ENCODE measurements around the gene COL19A1.

COL19A1 gene

DNA sequence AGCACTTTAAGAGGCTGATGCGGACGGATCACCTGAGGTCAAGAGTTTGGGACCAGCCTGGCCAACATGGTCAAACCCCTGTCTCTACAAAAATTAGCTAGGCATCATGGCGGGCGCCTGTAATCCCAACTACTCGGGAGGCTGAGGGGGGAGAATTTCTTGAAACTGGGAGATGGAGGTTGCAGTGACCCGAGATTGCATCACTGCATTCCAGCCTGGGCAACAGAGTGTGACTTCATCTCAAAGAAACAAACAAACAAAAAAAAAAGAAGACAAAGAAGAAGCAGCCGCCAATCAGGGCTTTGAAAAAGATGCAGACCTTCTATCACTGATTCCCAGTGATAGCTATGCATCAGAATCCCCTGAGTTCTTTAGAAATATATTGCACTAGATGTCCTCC is 379.8 kb downstream of the COL19A1 start:
- no peaks in the 10 kb centered on the region for H3K36me3 Mint-ChIP-seq (ENCODE audit: low read depth)
- TF ChIP-seq, protein P1, sequence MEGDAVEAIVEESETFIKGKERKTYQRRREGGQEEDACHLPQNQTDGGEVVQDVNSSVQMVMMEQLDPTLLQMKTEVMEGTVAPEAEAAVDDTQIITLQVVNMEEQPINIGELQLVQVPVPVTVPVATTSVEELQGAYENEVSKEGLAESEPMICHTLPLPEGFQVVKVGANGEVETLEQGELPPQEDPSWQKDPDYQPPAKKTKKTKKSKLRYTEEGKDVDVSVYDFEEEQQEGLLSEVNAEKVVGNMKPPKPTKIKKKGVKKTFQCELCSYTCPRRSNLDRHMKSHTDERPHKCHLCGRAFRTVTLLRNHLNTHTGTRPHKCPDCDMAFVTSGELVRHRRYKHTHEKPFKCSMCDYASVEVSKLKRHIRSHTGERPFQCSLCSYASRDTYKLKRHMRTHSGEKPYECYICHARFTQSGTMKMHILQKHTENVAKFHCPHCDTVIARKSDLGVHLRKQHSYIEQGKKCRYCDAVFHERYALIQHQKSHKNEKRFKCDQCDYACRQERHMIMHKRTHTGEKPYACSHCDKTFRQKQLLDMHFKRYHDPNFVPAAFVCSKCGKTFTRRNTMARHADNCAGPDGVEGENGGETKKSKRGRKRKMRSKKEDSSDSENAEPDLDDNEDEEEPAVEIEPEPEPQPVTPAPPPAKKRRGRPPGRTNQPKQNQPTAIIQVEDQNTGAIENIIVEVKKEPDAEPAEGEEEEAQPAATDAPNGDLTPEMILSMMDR (IDR thresholded peaks at IDR 0.05; ENCODE audit: unreplicated experiment in 3 of 3) = no peak

DNA sequence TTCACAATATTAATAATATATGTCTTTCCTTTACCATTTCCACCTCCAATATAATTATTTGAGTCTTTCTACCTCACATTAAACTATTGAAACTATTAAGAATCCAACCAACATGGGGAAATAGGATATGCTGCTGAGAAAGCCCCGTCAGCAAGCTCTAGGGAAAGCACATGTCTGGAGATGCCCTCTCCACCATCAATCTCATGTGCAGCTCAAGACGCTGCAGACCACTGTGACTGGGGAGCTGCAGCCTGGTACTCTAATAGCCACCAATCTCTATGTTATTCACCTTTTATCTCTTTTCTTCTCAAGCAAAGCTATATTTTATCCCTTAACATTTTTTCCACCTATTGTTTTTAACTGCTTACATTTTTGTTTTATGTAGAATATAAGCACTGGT is 386.2 kb downstream of the COL19A1 start:
- no peak overlapping the region for H3K27ac Mint-ChIP-seq
- TF ChIP-seq, protein P1 (IDR thresholded peaks at IDR 0.05; ENCODE audit: unreplicated experiment in 3 of 3) = no peak
- no peaks in the 10 kb centered on the region for H3K36me3 Mint-ChIP-seq (ENCODE audit: low read depth)
- no peaks in the 10 kb centered on the region for H3K9me3 Mint-ChIP-seq
- no peaks in the 10 kb centered on the region for H3K4me1 Mint-ChIP-seq
- H3K27me3 Mint-ChIP-seq (ENCODE audit: low read depth) = no peaks in the 10 kb centered on the region
- no peak overlapping the region for H3K4me3 Mint-ChIP-seq

More for the DNA sequence above, 379.8 kb downstream of the COL19A1 start:
- Mint-ChIP-seq H3K4me1 (peaks cover 20% of the 10 kb centered on the region), H3K27ac (no peak overlapping the region), H3K27me3 (ENCODE audit: low read depth) (no peaks in the 10 kb centered on the region), H3K9me3 (no peaks in the 10 kb centered on the region), H3K4me3 (no peak overlapping the region)

DNA sequence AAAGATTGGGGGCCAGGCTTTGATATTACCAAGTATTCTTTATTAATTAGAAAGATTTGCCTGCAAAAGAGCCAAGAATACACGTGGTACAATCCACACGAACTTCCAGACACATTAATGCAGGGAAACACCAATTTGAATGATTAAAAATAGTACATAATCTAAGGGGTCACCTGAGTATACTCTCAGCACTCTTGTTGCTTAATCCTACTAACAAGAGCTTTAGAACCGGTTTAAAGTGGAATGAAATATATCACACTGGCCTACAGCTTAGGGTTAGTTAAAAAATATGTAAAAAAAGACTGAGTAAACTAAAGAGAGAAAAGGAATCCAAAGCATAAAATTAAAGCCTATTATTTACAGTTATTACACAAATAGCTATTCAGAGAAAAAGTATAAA is 387.6 kb downstream of the COL19A1 start:
- H3K27ac Mint-ChIP-seq = no peak overlapping the region
- H3K4me3 Mint-ChIP-seq = no peak overlapping the region
- H3K4me1 Mint-ChIP-seq = no peaks in the 10 kb centered on the region
- TF ChIP-seq, protein P1 (IDR thresholded peaks at IDR 0.05; ENCODE audit: unreplicated experiment in 3 of 3) = no peak
- no peaks in the 10 kb centered on the region for H3K27me3 Mint-ChIP-seq (ENCODE audit: low read depth)
- H3K9me3 Mint-ChIP-seq = no peaks in the 10 kb centered on the region
- no peaks in the 10 kb centered on the region for H3K36me3 Mint-ChIP-seq (ENCODE audit: low read depth)

DNA sequence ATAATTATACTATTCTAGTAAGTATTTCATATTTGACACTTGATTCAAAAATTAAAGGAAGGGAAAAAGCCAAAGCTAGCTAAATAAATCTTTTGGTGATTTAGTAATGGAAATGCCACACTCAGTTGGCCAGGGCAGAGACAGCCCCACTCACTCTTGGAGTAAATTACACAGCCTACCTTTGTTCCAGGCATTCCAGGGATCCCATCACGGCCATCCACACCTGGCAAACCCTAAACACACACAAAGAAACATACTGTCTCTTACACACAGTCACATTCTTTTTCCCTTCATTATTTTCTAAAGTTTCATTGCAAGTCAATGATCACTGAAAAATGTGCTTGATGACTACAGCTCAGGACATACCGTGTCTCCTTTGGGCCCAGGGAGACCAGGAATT is 388.4 kb downstream of the COL19A1 start:
- no peaks in the 10 kb centered on the region for H3K36me3 Mint-ChIP-seq (ENCODE audit: low read depth)
- no peak overlapping the region for H3K4me3 Mint-ChIP-seq
- H3K27ac Mint-ChIP-seq = no peak overlapping the region
- H3K27me3 Mint-ChIP-seq (ENCODE audit: low read depth) = no peaks in the 10 kb centered on the region
- H3K4me1 Mint-ChIP-seq = no peaks in the 10 kb centered on the region
- TF ChIP-seq, protein P1 (IDR thresholded peaks at IDR 0.05; ENCODE audit: unreplicated experiment in 3 of 3) = no peak
- H3K9me3 Mint-ChIP-seq = no peaks in the 10 kb centered on the region

- Mint-ChIP-seq H3K4me3 (no peak overlapping the region), H3K9me3 (no peaks in the 10 kb centered on the region), H3K27ac (no peak overlapping the region), H3K4me1 (no peaks in the 10 kb centered on the region), H3K27me3 (ENCODE audit: low read depth) (no peaks in the 10 kb centered on the region), H3K36me3 (ENCODE audit: low read depth) (no peaks in the 10 kb centered on the region)
- TF ChIP-seq, protein P1 (IDR thresholded peaks at IDR 0.05; ENCODE audit: unreplicated experiment in 3 of 3) = no peak
Observed at GRCh38 chr6:70257768-70258273, 391.5 kb downstream of the COL19A1 start.

DNA sequence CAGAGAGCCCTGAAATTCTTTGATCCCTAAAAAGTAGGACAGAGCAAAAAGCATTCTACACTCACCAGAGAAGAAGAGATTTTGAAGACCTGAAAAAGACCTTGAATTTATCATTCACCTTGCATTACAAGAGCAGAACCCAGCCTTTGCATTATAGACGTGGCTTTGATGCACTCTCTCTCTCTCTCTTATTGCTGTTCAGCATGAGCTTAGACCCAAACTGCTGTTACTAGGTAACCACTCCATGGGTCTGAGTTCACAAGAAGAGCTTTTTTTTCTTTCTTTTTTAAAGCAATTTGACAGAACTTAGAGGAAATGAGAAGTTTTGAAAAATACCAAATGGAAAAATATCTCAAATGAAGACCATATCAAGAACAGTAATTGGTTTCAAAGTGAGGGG is 392.1 kb downstream of the COL19A1 start:
- TF ChIP-seq, protein P1 (IDR thresholded peaks at IDR 0.05; ENCODE audit: unreplicated experiment in 3 of 3) = no peak

More for the DNA sequence above, 392.1 kb downstream of the COL19A1 start:
- Mint-ChIP-seq H3K9me3 (no peaks in the 10 kb centered on the region), H3K36me3 (ENCODE audit: low read depth) (no peaks in the 10 kb centered on the region), H3K4me1 (no peaks in the 10 kb centered on the region), H3K27me3 (ENCODE audit: low read depth) (no peaks in the 10 kb centered on the region), H3K4me3 (no peak overlapping the region), H3K27ac (no peak overlapping the region)
